VCaP (cell line): Measurements from ENCODE around the gene SFTPB.

Experiments
- H3K27ac ChIP-seq: fragments of 450-650 bp; 2 replicates; pipeline ENCODE4 v1.5.1; 2017
- TF ChIP-seq, protein P1 (sequence below): fragments of 450-650 bp; conservative IDR thresholded peaks from 2 replicates; pipeline ENCODE4 v1.5.1; 2017; ENCODE audit warnings: mild to moderate bottlenecking, moderate library complexity

Gene SFTPB

DNA sequence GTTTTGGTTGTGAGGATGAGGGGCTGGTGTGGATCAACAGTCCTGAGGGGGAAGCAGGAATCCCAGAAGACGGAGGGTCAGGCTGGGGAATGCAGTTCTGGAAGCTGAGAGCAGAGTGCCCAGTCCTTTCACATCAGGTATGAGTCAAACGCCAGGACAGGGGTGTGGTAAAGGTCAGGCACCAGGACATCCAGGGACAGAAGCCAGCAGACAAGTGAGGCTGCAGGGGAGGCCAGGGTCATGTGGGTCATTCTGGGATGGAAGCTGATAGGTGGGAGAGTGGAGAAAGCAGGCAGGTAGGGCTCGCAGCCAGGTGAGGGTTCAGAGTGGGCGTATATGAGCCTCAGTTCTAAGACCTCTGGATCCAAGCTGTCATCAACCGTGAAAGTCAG is 13.4 kb upstream of the SFTPB start:
- H3K27ac ChIP-seq, result no peak overlapping the region
- TF ChIP-seq, protein P1, sequence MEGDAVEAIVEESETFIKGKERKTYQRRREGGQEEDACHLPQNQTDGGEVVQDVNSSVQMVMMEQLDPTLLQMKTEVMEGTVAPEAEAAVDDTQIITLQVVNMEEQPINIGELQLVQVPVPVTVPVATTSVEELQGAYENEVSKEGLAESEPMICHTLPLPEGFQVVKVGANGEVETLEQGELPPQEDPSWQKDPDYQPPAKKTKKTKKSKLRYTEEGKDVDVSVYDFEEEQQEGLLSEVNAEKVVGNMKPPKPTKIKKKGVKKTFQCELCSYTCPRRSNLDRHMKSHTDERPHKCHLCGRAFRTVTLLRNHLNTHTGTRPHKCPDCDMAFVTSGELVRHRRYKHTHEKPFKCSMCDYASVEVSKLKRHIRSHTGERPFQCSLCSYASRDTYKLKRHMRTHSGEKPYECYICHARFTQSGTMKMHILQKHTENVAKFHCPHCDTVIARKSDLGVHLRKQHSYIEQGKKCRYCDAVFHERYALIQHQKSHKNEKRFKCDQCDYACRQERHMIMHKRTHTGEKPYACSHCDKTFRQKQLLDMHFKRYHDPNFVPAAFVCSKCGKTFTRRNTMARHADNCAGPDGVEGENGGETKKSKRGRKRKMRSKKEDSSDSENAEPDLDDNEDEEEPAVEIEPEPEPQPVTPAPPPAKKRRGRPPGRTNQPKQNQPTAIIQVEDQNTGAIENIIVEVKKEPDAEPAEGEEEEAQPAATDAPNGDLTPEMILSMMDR, result no peak

DNA sequence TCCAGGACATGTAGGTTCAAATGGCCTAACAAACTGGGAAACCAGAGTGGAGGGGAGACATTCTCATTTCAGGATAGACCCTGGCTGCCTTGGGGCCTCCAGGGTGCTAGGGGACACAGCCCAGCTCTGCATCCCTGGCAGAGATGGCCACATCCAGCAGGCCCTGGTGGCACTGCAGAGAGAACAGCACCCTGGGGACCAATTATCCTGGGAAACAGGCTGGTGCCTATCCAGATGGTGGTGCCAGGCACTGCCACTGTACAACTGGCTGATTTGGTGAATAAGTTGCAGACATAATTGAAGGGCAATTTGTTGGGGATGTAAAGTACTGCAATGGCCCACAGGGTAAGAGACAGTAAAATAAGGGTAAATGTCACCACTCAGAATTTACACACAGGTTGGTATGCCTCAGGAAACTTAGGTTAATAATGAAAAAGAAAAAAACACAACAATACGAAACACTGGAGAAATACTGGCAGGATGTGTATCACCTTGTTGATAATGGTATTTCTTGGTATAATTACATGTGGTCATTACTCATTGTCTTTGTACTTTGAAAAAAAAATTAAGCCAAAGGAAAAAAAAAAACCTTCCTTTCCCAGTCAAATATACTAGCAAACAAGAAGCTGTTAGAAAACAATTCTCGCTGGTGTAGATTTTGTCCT is 12.8 kb upstream of the SFTPB start:
- TF ChIP-seq, protein P1, result no peak
- no peak overlapping the region for H3K27ac ChIP-seq

DNA sequence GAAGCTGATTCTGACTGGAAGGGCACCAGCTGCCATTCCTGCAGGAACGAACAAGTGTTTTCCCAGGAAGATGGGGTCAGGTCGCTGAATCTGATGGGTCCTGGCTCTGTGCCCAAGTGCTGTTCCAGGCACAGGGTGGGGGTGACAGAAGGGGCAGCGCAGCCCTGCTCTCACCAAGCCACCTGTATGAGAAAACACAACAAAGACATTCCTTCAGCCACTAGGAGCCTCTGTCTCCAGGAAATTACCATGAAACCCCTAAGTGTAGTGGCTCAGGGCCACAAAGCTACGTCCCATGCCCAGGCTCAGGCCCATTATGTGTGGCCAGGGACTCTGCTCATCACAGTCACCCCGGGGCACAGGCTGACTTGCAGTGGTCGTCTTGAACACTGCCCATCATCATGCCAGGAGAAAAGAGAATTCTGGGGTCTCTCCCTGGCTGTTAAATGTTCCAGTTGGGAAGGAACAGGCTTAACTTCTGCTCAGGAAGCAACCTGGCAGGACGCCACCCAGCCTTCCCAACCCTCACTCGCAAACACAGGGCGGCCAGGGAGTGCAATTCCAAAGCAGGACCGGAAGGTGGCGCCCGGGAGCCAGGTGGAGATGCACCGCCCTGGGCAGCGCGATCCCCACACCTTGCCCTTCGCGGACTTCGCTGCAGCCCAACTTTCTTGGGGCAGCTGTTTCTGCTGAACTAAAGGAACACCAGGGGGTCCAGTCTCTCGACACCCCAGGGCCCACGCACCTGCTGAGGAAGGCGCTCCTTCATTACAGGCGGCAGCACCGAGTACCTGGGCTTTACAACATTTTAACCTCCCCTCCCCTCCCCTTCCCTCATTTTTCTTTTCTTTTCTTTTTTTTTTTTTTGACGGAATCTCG is 11.0 kb upstream of the SFTPB start:
- peak overlapping the region; percentile 34 for H3K27ac ChIP-seq
- TF ChIP-seq, protein P1, result peak; percentile 98

DNA sequence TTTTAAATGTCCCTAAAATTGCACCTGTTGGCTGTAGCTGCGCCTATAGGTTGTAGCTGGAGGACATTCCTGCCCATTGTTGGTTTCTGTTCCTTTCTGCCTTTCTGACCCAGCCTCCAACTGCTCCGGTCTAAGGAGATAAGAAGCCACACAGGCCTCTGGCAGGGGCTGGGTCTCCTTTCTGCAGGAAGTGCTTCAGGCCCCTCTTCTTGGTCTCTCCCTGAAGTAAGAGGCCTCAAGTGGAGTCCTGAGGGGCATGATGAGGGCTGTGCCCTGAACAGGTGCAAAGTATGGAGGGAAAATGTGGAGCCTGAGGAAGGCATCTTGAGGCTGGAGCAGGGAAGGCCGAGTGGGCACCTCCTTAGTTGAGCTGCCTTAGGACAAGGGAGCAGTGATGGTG is 10.4 kb upstream of the SFTPB start:
- TF ChIP-seq, protein P1, result no peak
- peak overlapping the region; percentile 34 for H3K27ac ChIP-seq

DNA sequence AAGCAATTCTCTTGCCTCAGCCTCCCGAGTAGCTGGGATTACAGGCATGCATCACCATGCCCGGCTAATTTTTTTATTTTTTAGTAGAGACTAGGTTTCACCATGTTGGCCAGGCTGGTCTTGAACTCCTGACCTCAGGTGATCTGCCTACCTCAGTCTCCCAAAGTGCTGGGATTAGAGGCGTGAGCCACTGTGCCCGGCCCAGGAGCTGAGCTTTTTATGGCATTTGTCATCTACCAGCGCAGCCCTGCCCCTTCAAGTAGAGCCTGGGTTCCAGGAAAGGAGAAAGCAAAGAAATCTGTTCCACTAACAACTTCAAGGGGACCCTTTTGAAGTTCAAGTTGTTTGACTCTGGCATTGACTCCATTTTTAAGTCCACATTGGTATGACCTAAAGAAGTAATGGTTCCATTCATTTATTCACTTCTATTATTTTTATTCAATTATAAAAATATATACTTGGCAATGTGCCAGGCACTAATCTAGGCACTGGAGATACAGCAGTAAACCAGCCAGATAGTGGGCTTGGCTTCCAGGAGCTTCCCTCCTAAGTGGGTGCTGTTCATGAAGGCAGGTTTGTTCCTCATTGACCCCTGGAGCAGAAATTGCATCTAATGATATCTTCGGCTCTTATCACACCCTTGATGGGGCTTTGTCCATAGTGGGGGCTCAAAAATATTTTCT is 8.0 kb upstream of the SFTPB start:
- TF ChIP-seq, protein P1, result no peak
- no peak overlapping the region for H3K27ac ChIP-seq

DNA sequence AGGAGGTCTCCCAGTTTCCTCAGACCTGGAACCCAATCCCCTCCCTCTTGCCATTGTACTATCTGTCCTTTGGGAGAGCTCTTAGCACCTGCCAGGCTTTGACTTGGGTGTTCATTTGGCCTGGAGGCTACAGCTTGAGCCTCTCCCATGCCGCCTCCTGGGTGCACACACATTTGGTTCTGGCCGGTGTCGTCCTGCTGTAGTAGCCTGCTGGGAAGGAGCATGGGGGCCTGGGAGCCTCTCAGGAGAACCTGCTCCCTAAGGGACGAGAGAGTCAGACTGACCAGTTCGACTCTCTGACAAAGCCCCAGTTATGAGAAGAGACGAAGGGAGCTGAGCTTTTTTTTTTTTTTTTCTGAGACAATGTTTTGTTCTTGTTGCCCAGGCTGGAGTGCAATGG is 7.4 kb upstream of the SFTPB start:
- H3K27ac ChIP-seq, result no peak overlapping the region
- TF ChIP-seq, protein P1, result no peak

DNA sequence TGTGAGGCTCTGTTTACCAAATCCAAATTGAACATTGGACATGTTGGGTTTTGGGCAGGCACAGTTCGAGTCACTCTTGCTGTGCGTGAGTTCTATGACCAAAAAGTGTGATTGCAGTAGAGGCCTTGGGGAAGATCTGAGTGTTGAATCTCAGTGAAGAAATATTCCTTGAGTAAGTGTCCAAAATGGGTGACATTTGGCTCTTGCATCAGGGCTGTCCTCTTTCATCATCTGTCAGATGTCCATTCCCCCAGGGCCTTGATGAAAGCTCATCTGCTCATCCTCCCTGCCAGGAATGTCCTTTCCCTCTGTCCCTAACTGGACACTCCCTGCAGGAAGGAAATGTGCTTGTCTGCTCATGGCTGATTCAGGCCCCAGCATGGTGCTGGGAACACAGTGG is 6.4 kb upstream of the SFTPB start:
- TF ChIP-seq, protein P1, result no peak
- no peak overlapping the region for H3K27ac ChIP-seq
